ENCODE results near the gene PGAP2.

GRCh38 chr11:3796002-3796311 is 12.4 kb upstream of the PGAP2 start:
- TF ChIP-seq CTCF (IDR thresholded peaks at IDR 0.05) (no peak), POLR2A (IDR thresholded peaks at IDR 0.05) (no peak)

Data from lower leg skin (tissue), 3 donors.